HTERT RPE-1 (cell line): ENCODE measurements around the gene SYT3.

ENCODE experiments used
- in situ Hi-C: fragments of 300-500 bp; cut with MboI; formaldehyde crosslinking; loops from 4 replicates; pipeline ENCODE4 v1.14.3; 2020; ENCODE audit warnings: low sequenced_read_pairs

SYT3 gene, protein sequence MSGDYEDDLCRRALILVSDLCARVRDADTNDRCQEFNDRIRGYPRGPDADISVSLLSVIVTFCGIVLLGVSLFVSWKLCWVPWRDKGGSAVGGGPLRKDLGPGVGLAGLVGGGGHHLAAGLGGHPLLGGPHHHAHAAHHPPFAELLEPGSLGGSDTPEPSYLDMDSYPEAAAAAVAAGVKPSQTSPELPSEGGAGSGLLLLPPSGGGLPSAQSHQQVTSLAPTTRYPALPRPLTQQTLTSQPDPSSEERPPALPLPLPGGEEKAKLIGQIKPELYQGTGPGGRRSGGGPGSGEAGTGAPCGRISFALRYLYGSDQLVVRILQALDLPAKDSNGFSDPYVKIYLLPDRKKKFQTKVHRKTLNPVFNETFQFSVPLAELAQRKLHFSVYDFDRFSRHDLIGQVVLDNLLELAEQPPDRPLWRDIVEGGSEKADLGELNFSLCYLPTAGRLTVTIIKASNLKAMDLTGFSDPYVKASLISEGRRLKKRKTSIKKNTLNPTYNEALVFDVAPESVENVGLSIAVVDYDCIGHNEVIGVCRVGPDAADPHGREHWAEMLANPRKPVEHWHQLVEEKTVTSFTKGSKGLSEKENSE

DNA sequence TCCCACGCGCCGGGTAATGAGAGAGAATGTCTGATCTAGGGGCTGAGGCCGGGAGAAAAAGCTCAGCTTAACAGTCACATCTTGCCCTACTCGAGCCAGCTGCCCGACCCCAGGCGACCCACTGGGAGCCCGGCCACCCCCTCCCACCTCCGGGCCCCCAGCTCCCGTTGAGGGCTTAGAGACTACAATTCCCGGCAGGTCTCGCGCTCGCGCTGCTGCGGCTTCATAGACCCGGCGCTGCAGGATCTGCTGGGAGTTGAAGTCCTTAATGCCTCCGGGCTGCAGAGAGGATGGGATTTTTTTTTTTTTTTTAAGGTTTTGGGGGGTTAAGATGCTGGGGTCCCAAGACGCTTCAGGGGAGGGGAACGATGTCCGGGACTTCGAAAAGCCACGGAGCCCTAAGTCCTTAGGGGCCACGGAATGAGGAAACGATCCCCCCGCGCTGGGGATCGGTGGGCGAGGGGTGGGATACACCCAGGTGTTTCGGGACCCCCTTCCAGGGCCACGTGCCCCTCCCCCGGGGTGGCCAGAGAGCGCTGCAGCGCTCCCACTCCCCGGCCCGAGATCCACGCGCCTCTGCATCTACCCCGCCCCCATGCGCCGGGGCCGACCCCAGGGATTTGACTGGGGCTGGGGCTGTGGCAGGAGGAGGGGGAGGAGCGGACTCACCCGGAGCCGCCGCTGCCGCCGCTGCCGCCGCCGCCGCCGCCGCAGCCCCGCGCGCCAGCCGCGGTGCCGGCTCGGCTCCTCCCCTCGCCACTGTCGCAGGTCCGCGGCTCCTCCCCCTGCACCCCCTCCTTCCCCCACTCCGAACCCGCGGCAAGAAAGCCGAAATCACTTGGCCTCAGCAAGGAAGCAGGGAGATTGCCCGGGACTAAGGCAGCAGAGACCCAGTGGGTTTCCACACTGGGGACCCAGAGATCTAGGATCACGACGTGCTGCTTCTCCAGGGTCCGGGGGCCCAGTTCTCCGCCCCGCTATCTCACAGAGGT, at the start of gene SYT3:
TSS of gene SYT3 (minus strand) at position 761 of the 992 bp plus-strand sequence. CDS start 2,470 bp downstream, outside the sequence.
- in situ Hi-C loops: no loop called here

DNA sequence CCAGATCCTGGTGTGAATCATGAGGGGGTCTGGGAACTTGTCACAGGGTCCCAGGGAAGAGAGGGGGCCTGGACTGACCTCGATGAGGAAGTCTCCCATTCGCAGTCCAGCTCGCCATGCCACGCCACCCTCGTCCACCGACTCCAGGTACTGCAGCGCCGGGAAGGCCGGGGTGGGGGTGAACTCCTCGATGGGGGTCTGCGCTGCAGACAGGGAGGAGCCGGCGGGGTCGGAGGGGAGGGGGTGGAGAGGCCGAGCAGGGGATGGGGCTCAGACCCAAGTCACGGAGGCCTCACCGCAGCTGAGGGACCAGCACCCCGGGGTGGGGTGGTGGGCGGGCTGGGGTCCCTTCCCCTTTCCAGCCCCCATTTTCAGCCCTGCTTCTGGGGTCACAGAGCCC, 49.1 kb upstream of the SYT3 start:
- in situ Hi-C loops: no loop called here

DNA sequence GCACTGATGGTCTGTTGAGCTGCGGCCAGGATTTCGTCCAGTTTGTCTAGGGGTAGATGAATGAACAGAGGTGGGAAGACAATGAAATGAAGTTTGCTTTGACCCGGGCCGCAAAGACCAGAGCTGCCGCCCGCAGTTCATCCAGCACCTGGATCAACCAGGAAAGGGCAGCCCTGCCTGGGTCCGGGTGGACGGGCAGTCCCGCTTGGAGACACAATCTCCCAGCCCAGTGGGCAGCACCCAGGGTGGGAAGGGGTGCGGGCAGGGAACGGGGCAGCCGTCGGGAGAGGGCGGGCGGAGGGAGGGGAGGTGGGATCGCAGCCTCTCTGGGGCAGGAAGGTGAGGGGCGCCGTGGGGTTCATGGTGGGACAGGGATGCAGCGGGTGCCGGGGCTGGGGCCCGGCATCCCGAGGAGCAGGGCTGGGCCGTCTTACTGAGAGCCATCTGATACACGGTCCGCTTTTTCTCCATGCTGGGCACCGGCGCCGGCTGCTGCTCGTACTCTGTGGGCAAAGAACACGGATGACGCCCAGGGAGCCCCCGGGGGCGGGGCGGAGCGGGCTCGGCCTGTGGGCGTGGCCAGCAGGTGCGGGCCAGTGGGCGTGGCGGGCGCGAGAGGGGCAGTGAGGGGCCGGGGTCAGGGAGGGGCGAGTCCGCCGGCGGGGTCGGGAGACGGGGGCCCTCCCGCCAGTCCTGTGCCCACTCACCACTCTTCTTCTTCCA, 46.8 kb upstream of the SYT3 start:
- in situ Hi-C loops: no loop called here

DNA sequence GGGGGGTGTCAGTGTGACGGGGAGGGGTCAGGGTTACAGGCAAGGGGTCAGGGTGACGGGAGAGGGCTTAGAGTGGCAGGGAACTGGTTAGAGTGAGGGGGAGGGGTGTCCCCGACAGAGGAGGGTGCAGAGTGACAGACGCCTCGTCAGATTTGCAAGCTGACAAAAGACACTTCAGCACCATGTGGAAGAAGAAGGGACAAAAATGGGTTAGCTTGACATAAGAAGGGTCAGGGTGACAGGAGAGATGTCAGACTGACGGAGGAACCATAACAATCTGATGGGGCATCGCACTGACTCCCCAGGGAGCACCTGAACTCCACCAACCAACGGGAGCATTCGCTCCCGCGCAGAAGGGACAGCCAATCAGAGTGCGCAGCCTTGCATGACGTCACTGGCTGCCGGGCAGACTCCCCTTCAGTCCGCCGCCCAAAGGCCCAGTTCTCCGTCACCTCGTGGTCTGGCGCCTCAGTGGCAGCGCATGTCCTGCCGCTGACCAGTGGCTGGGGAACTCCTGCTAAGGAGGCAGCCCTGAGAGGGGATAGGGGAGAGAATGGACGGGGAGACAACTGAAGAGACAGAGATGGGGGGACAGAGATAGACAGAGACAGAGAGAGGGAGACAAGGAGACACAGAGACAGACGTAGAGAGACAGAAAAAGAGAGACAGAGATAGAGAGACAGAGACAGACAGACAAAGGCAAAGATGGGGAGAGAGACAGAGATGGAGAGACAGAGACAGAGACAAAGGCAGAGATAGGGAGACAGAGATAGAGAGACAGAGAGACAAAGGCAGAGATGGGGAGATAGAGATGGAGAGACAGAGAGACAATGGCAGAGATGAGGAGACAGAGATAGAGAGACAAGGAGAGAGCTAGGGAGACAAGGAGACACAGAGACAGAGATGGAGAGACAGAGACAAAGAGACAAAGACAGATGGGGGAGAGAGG, 39.8 kb upstream of the SYT3 start:
- in situ Hi-C loops: no loop called here

DNA sequence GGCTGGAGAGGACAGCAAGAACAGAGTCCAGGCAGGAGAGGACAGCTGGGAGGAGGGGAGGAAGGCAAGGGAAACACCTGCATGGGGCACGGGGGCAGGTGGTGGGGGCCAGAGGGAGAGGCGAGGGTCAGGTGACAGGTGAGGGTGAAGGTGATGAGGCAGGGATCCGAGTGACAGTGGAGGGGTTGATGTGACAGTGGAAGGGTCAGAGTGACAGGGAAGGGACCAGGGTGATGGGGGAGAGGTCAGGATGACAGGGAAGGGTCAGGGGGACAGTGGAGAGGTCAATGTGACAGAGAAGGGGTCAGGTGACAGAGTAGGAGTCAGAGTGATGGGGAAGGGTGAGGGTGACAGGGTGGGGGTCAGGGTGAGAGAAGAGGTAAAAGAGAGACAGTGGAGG, 38.6 kb upstream of the SYT3 start:
- in situ Hi-C loops: no loop called here

DNA sequence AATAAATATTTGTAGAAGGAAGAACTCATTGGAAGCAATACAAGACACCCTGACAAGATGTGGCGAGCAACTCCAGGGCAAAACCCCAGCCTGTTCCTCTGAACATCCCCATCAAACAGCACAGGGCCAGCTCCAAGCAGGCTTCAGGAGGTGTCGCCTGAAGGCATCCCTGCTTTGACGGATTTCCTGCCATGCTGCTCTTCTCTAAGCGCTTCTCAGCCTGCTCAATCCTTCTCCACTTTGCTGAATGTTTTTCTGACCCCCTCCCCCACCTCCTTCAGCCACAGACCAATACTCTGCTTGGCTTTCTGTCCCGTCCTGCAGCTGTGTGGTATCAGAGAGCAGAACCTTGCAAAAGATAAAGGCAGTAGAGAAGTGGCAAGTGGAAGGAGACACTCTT, 38.0 kb upstream of the SYT3 start:
- in situ Hi-C loops: no loop called here

DNA sequence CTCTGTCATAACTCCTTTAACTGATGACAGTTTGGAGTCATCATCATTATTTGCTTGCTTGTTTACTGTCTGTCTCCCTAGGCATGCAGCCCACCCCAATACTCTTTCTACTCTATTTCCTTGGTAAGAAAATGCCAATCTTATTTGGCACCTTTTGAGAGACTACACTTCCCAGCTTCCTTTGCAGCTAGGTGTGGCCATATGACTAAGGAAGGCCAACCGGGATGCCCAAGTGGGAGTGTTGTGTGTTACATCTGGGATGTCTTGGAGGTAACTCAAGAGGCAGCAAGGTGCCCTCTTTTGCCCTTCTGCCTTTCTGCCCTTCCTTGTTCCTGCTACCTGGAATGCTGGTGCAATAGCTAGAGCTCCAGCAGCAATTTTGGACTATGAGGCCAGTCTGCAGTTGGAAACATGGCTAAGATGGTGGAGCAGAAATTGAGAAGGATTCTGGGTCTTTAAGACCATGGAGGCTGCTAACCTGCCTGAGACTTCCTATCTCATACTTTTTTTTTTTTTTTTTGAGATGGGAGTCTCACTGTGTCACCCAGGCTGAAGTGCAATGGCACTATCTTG, 37.0 kb upstream of the SYT3 start:
- in situ Hi-C loops: no loop called here

DNA sequence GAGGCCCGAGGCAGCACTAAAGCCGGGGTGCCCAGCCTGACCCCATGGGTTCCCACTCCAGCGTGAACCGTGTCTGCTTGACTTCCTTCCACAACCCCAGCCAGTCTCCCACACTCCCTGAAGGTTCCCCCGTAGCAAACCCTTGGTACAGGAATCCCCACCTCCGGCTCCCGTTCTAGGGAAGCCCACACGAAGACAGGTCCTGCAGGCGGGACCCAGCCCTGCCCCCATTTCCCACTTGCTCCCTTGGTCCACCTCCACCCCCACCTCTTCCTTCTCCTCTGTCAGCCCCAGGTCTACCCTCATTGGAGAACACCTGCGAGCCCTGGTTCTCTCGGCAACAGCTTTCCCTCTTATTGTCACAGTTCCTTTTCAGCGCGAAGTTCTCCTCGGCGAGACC, 33.4 kb upstream of the SYT3 start:
- in situ Hi-C loops: no loop called here

DNA sequence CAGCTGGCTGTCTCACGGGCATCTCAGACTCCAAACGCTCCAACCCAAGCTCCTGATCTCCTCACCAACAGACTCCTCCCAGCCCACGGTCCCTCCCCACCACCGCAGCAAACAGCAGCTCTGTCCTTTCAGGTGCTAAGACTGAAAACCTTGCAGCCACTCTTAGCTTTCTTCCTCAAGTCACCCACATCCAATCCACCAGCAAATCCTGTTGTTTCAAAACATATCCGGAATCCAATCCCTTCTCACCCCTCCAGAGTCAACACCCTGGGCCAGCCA, 30.4 kb upstream of the SYT3 start:
- in situ Hi-C loops: no loop called here

DNA sequence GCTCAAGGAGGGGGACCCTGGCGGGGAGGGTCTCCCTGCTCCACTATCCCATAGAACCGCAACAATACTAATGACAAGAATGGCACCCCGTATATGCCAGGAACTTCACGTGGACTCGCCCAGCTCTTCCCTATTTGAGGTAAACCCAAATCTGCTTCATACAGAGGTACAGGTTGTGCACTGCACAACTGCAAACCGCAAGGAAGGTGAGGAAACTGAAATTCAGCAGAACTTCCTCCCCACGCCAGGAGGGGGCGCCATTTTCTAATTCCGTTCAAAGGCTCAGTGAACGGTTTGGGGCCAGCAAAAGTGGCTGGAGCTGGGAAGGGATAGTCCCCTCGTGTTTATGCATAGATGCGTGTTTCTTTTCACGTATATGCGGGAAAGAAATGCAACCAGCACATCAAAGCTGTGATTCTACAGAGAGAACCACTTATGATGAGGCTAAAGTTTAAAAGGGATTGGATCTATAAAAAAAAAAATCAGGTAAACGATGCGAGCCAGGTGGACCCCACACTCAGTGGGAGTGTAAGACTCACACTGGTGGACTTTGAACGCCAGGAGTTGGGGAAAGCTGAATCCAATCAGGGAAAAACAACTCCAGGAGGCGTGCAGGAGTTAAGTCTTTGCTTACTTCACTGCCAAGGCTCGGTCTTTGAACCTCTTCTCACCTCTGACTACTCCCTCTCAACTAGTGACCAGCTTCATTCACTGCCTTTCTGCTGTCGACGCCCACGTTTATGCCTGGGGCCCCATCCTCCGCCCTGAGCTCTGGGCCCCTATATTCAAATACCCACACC, 29.8 kb upstream of the SYT3 start:
- in situ Hi-C loops: no loop called here

DNA sequence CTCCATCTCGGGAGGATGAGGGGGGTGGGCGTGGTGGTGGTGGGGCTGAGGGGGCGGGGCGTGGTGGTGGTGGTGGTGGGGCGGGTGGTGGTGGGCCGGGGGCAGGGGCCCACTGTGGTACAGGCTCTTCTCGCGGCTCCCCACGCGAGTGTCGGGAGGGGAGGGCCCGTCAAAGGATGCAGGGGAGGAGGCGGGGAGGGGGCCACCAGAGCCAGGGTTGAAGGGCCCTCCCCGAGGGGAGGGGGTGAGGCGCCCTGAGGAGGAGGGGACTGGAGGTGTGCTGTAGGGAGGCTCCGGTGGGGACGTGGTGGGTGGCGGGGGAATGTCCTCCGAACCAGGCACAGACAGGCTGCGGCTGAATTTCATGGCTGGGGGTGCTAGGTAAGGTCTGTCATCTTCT, 29.2 kb upstream of the SYT3 start:
- in situ Hi-C loops: no loop called here

DNA sequence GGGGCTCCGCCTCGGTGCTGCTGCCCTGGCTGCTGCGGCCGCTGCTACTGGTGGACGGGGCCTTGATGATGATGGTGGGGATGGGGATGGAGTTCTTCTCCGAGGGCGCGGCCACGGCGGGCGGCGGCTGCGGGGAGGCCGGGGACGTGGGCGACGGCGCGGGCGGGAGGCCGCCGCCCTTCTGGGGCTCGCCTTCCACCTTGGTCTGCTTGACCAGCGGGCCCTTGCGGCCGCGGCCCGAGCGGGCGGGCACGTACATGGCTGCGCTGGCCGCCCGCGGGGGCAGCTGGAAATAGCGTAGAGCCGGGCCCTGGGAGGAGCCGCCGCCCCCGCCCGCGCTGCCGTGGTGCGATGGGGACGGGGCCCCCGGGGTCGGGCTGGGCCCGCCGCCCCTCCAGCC, 28.7 kb upstream of the SYT3 start:
- in situ Hi-C loops: no loop called here

DNA sequence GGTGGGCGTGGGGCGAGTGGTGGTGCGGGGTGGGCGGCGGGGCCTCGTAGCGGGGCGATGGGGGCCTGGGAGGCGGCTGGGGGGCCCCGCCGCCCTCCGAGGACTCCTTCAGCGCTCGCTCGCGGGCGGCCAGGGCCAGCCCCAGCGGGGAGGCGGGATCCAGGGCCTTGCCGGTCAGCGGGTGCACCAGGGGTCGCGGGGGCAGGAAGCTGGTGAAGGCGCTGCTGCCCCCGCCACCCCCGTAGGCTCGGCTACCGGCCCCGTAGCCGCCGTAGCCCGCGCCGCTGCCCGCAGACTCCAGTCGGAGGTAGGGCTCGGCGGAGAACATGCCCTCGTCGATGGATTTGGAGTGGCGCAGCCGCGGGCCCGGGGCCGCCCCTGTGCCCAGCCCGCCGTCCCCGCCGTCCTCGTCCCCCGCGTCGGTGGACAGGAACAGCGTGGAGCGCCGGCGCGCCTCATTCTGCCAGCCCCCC, 28.1 kb upstream of the SYT3 start:
- in situ Hi-C loops: no loop called here

DNA sequence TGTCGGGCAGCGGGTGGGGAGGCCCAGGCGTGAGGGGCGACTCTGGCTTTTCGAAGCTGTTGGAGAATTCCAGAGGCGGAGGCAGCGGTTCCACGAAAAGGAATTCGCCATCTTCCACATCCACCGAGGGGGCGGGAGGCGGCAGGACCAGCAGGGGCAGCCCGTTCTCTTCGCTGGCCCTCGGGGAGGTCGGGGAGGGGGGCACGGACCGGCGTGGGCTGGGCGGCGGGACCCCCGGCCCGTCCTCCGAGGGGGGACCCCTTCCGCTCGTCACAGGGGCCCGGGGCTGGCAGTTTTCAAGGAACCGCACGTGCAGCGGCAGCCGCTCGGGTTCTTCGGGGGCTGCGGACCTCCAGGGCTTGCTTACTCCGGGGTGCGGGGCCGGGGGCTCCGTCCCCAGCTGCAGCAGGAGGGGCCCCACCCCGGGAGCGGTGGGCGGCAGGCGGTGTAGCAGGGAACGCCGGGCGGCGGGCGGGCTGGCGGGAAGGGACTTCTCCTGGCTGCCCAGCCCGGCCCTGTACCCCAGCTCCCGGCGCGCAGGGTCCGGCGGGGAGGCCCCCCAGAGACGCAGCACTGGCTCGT, 27.6 kb upstream of the SYT3 start:
- in situ Hi-C loops: no loop called here

DNA sequence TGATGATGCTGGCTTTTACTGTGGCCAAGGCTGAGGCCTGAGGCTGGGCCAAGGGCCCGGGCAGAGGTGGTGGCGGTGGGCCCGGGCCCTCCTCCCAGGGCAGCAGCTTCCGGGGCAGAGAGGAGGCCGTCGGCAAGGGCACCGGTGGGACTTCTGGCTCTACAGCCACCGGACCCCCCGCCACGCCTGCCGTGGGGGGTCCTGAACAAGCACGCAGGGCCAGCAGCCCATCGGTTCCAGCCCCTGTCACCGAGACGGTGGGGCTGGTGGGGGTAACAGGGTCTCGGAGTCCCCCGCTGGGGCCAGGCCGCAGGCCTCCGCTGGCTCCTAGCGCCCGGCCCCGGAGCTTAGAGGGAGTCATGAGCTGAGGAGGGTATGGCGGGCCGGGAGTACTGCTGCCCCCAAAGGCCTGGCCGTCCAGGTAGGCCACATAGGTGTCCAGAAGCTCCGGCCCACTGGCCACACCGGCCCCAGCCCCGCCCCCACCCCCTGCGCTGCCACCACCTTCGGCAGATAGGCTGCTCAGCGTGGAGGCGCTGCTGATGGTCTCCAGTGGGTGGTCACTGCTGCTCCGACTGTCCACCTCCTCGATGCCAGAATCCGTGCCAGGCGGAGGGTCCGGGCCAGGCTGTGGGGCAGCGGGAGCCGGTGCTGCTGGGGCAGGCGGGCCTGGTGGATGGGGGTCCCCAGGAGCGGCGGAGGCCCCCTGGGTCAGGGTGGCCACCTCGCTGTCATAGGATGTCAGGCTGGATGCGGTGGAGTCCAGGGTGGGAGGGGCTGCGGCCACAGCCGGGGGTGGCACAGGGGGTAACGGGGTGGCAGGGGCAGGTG, 26.9 kb upstream of the SYT3 start:
- in situ Hi-C loops: no loop called here

DNA sequence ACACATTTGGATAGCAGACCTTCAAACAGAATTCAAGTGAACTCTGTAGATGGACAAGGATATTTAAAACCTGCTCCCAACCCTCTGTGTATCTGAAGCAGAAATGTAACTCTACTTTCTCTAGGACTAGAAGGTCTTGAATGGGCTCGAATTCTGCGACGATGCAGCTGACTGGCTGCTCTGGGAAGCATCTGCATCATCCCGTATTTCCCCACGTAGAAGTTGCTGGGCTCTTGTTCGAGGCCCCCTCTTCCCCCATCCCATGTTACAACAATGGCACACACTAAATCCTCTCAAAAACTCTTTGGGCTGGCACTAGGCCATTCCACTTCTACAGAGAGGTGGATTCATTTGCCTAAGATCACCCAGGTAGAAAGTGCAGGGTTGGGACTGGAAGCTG, 24.5 kb upstream of the SYT3 start:
- in situ Hi-C loops: no loop called here

DNA sequence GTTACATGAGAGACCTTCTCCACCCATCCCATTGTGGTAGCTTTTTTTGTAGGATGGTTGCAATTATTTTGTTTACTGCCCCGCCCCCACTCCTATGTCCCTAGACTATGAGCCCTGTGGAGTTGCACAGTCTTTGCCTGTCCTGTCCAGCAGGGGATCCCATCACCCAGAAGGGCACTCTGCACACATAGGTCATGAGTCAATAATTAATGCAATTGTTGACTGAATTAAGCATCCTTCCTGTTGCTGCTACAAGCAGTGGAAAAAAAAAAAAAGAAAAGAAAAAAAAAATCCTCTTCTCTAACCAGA, 23.8 kb upstream of the SYT3 start:
- in situ Hi-C loops: no loop called here
